ENCODE data around the gene CDK14.

GRCh38 chr7:90551036-90551435 lies 45.1 kb upstream of the CDK14 start:
- no peak for TF ChIP-seq POLR2A (IDR thresholded peaks at IDR 0.05)
- no peak for TF ChIP-seq CTCF (IDR thresholded peaks at IDR 0.05)
